Measurements from ENCODE around the gene FUS.

DNA sequence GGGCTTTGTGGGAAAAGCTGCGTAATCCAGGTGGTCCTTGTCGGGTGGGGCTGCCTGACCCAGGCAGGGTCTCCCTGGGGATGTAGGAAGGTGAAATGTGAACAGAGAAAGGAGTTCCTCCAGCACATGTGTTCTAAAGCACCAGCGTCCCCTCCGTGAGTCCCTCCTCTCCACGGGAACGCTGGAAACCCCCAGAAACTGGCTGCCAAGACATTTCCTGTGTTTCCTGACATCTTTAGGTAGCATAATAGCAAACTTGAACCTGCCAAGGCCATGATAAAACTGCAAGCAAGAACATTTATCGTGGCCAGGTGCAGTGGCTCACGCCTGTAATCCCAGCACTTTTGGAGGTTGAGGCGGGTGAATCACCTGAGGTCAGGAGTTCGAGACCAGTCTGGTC is 49.6 kb downstream of the FUS start:
- TF ChIP-seq, protein P1, sequence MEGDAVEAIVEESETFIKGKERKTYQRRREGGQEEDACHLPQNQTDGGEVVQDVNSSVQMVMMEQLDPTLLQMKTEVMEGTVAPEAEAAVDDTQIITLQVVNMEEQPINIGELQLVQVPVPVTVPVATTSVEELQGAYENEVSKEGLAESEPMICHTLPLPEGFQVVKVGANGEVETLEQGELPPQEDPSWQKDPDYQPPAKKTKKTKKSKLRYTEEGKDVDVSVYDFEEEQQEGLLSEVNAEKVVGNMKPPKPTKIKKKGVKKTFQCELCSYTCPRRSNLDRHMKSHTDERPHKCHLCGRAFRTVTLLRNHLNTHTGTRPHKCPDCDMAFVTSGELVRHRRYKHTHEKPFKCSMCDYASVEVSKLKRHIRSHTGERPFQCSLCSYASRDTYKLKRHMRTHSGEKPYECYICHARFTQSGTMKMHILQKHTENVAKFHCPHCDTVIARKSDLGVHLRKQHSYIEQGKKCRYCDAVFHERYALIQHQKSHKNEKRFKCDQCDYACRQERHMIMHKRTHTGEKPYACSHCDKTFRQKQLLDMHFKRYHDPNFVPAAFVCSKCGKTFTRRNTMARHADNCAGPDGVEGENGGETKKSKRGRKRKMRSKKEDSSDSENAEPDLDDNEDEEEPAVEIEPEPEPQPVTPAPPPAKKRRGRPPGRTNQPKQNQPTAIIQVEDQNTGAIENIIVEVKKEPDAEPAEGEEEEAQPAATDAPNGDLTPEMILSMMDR (optimal IDR thresholded peaks at IDR 0.05 in 1 of 3, IDR thresholded peaks at IDR 0.05 in 1 of 3, conservative IDR thresholded peaks at IDR 0.05 in 1 of 3; ENCODE audit: extremely low read depth in 1 of 3, insufficient read depth in 2 of 3, low read length in 3 of 3) = no peak
- TF ChIP-seq EZH2 (IDR thresholded peaks at IDR 0.05; ENCODE audit: low read length) = no peak
